ENCODE results near the gene ZMIZ1. TPM values are rescaled to one million over a fixed set of nuclear protein-coding genes. Genes with fewer than 3 reads are reported as not detected.

Gene ZMIZ1
- total RNA-seq, 2 experiments from 2014 or later = 14.6 to 15.5 TPM

DNA sequence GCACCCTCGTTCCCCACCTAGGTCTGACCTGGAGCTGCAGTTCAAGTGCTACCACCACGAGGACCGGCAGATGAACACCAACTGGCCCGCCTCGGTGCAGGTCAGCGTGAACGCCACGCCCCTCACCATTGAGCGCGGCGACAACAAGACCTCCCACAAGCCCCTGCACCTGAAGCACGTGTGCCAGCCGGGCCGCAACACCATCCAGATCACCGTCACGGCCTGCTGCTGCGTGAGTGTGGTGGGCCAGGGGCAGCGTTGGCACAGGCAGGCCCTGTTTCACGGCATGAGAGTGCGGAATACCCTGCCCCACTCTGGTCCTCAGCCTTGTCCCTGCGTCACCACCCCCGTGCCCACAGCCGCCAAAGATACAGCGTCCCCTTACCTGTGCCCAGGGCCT lies 231.9 kb downstream of the ZMIZ1 start:
- H3K36me3 Mint-ChIP-seq (ENCODE audit: low read depth) = peaks cover 63% of the 10 kb centered on the region
- no peaks in the 10 kb centered on the region for H3K27me3 ChIP-seq (ENCODE audit: control insufficient read depth in 1 of 2, insufficient read depth in 2 of 2, low read length in 2 of 2)
- no peaks in the 10 kb centered on the region for H3K9me3 Mint-ChIP-seq
- no peak overlapping the region for H3K27ac ChIP-seq (ENCODE audit: low read depth in 1 of 2, low read length in 2 of 2)
- no peaks in the 10 kb centered on the region for H3K4me1 Mint-ChIP-seq (ENCODE audit: low read depth)
- intact Hi-C loops (cut with DNase I, micrococcal nuclease) = no loop called here
- no peak for DNase-seq
- no peak overlapping the region for H3K27ac Mint-ChIP-seq
- POLR2A ChIA-PET = no interaction called here
- H3K4me1 ChIP-seq (ENCODE audit: insufficient read depth, low read length) = peaks cover 3% of the 10 kb centered on the region
- TF ChIP-seq CTCF (IDR thresholded peaks at IDR 0.05) = no peak
- no peaks in the 10 kb centered on the region for H3K9me3 ChIP-seq (ENCODE audit: control insufficient read depth in 1 of 2, insufficient read depth in 1 of 2, low read length in 2 of 2)
- CTCF ChIA-PET = no interaction called here
- no peaks in the 10 kb centered on the region for H3K27me3 Mint-ChIP-seq
- H3K4me3 ChIP-seq (ENCODE audit: low read length) = no peak overlapping the region
- H3K36me3 ChIP-seq (ENCODE audit: insufficient read depth, low read length) = peaks cover 72% of the 10 kb centered on the region
- no peak for ATAC-seq (ENCODE audit: poor library complexity)
- H3K4me3 Mint-ChIP-seq = no peak overlapping the region

DNA sequence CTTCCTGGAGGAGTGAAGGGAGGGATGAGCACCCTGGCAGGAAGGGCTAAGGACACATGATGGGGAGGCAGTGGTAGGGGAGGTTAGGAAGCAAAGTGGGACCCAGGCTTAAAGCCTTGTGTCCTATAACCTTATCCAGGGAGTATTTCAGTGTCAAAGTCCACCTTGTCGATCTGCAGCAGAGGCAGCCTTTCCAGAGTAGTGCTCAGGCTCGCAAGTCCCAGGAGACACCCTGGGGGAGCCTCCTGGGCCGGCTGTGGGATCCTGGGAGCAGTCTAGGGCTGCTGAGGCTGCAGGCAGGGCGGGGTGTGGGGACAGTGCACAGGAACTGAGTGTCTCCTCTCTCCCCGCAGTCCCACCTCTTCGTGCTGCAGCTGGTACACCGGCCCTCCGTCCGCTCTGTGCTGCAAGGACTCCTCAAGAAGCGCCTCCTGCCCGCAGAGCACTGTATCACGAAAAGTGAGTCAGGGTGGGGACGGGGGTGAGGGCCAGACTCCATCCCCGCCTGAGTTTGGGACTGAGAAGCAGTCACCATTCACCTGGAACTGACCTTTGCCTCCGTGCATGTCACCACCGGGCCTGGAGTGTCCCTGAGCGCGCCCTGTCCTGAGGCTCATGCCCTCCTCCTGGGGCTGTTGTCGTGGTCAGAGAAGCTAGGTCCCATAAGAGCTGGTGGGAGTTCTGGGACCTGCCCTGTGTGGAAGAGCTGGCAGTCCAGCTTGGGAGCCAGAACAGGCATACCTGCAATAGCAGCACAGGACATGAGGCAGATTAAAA lies 233.2 kb downstream of the ZMIZ1 start:
- DNase-seq (no peak), ATAC-seq (ENCODE audit: poor library complexity) (no peak)
- Histone ChIP-seq H3K27ac (ENCODE audit: low read depth in 1 of 2, low read length in 2 of 2) (no peak overlapping the region), H3K36me3 (ENCODE audit: insufficient read depth, low read length) (peaks cover 79% of the 10 kb centered on the region), H3K9me3 (ENCODE audit: control insufficient read depth in 1 of 2, insufficient read depth in 1 of 2, low read length in 2 of 2) (no peaks in the 10 kb centered on the region), H3K27me3 (ENCODE audit: control insufficient read depth in 1 of 2, insufficient read depth in 2 of 2, low read length in 2 of 2) (no peaks in the 10 kb centered on the region), H3K4me3 (ENCODE audit: low read length) (no peak overlapping the region), H3K4me1 (ENCODE audit: insufficient read depth, low read length) (peaks cover 3% of the 10 kb centered on the region)
- intact Hi-C loops (cut with DNase I, micrococcal nuclease) = no loop called here
- Mint-ChIP-seq H3K4me1 (ENCODE audit: low read depth) (no peaks in the 10 kb centered on the region), H3K36me3 (ENCODE audit: low read depth) (peaks cover 61% of the 10 kb centered on the region), H3K27ac (no peak overlapping the region), H3K4me3 (no peak overlapping the region), H3K27me3 (no peaks in the 10 kb centered on the region), H3K9me3 (no peaks in the 10 kb centered on the region)
- CTCF ChIA-PET = no interaction called here
- TF ChIP-seq CTCF (IDR thresholded peaks at IDR 0.05) = no peak
- POLR2A ChIA-PET = no interaction called here

DNA sequence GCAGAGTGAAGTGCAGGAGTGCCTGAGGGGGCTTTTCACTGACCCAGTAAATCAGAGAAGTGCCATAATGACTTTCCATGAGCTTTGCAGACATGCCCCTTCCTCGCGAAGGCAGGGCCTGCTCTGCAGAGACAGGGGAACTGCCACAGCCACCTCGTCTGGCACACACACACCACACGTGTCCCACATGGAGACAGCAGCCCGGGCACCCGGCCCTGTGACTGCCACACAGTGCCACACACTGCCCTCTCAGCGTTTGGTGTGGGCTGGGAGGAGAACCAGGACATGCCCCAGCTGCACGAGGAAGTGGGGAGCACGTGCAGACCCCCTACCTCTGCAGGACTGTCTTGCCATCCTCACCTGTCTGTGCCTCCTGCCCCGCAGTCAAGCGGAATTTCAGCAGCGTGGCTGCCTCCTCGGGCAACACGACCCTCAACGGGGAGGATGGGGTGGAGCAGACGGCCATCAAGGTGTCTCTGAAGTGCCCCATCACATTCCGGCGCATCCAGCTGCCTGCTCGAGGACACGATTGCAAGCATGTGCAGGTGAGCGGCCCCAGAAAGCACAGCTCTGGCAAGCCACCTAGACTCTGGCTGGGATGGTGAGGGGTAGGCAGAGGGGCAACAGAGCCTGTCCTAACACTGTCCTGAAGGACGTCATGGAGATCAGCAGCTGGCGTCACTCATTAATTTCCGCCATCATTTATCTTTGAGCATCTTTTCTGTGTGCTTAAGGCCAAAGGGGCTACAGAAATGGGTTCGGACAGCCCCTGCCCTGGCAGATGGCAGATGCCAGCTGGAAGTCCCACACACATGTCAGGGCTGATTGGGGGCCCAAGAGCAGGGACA lies 235.1 kb downstream of the ZMIZ1 start:
- TF ChIP-seq CTCF (IDR thresholded peaks at IDR 0.05) = no peak
- no peaks in the 10 kb centered on the region for H3K4me1 Mint-ChIP-seq (ENCODE audit: low read depth)
- peaks cover 71% of the 10 kb centered on the region for H3K36me3 Mint-ChIP-seq (ENCODE audit: low read depth)
- H3K9me3 ChIP-seq (ENCODE audit: control insufficient read depth in 1 of 2, insufficient read depth in 1 of 2, low read length in 2 of 2) = no peaks in the 10 kb centered on the region
- H3K27me3 Mint-ChIP-seq = no peaks in the 10 kb centered on the region
- no peaks in the 10 kb centered on the region for H3K9me3 Mint-ChIP-seq
- ATAC-seq (ENCODE audit: poor library complexity) = no peak
- intact Hi-C loops (cut with DNase I, micrococcal nuclease) = no loop called here
- ChIA-PET POLR2A (interaction anchor here (0.9 kb wide), 1 partner anchor 14 kb away, joined by 3 read pairs; no protein-coding TSS in a partner anchor), CTCF (no interaction called here)
- no peak overlapping the region for H3K27ac ChIP-seq (ENCODE audit: low read depth in 1 of 2, low read length in 2 of 2)
- peaks cover 3% of the 10 kb centered on the region for H3K4me1 ChIP-seq (ENCODE audit: insufficient read depth, low read length)
- H3K4me3 Mint-ChIP-seq = no peak overlapping the region
- no peak overlapping the region for H3K4me3 ChIP-seq (ENCODE audit: low read length)
- no peak overlapping the region for H3K27ac Mint-ChIP-seq
- no peaks in the 10 kb centered on the region for H3K27me3 ChIP-seq (ENCODE audit: control insufficient read depth in 1 of 2, insufficient read depth in 2 of 2, low read length in 2 of 2)
- H3K36me3 ChIP-seq (ENCODE audit: insufficient read depth, low read length) = peaks cover 77% of the 10 kb centered on the region
- DNase-seq = peak in 1 of 14 experiments; percentile 2

Data from CD4-positive, alpha-beta T cell (primary cell).